Stomach (tissue), 9 donors: ENCODE data around the gene CAPN7. TPM values are rescaled to one million over a fixed set of nuclear protein-coding genes. Genes with fewer than 3 reads are reported as not detected.

Source experiments
- DNase-seq, 2 donors: peaks; one replicate each; pipeline versions ENCODE4 v3.0.0 to v3.0.0-alpha.2; 2013 to 2019
- H3K27ac ChIP-seq, 5 donors: fragments of 200-600 bp in 4 of 5; sonication (generic) in 4 of 5; one replicate each; pipeline ENCODE4 v1.5.1; 2013 to 2019; ENCODE audit warnings: mild to moderate bottlenecking in 1 of 5, moderate library complexity in 1 of 5
- H3K27me3 ChIP-seq, 3 donors: fragments of 200-600 bp; sonication (generic); one replicate each; pipeline ENCODE4 v1.5.1; 2017 to 2019; ENCODE audit warnings: mixed run types in 1 of 3
- H3K36me3 ChIP-seq, 4 donors: fragments of 200-600 bp; sonication (generic); 1 replicate in 3 of 4; 2 replicates in 1 of 4; pipeline ENCODE4 v1.5.1; 2016 to 2019
- H3K4me1 ChIP-seq, 4 donors: fragments of 200-600 bp; sonication (generic); one replicate each; pipeline ENCODE4 v1.5.1; 2016 to 2019
- H3K4me3 ChIP-seq, 4 donors: fragments of 200-600 bp; sonication (generic) in 3 of 4; one replicate each; pipeline ENCODE4 v1.5.1; 2016 to 2019; ENCODE audit warnings: mild to moderate bottlenecking in 1 of 4
- H3K9me3 ChIP-seq, 4 donors: fragments of 200-600 bp; sonication (generic); one replicate each; pipeline ENCODE4 v1.5.1; 2016 to 2019
- CTCF ChIP-seq, 7 experiments: fragments of 450-650 bp in 4 of 7; fragments of 200-600 bp in 3 of 7; sonication (generic) in 3 of 7; IDR thresholded peaks; one replicate each; pipeline ENCODE4 v1.5.1; 2016 to 2019; ENCODE audit warnings: antibody characterized with exemption in 7 of 7, control low read depth in 2 of 7, mild to moderate bottlenecking in 1 of 7
- EP300 ChIP-seq: sonication (generic); formaldehyde crosslinking; IDR thresholded peaks from one replicate; pipeline ENCODE4 v1.6.1; 2017; ENCODE audit warnings: antibody characterized with exemption
- POLR2A ChIP-seq, 4 donors: fragments of 450-650 bp; IDR thresholded peaks; one replicate each; pipeline ENCODE4 v1.6.1; 2016; ENCODE audit warnings: antibody characterized with exemption in 4 of 4, control low read depth in 2 of 4, mild to moderate bottlenecking in 1 of 4, moderate library complexity in 1 of 4
- POLR2AphosphoS5 ChIP-seq, 3 donors: sonication (generic); formaldehyde crosslinking; IDR thresholded peaks; one replicate each; pipeline ENCODE4 v1.6.1; 2016; ENCODE audit warnings: antibody characterized with exemption in 3 of 3
- WGBS, 5 donors: extraction: QIAGEN DNeasy Blood & Tissue Kit in 3 of 5; methylation state at CpG; one replicate each; pipeline versions ENCODE4 v1.1.5 to v1.1.7; 2013 to 2018; 5-methylcytosine and 5-hydroxymethylcytosine counted together
- intact Hi-C: fragments of 100-400 bp; cut with DNase I; formaldehyde crosslinking; loops from one replicate; pipeline ENCODE4 v1.15.1; 2023; ENCODE audit warnings: low total_unique reads
- polyA plus RNA-seq, 3 donors: library from polyadenylated mRNA; stranded (reverse); fragments of 200-250 nt; gene quantifications; one replicate each; pipeline ENCODE4 v1.2.3, GENCODE V29; 2013
- total RNA-seq, 5 donors: library from RNA; depleted of rRNA; stranded (reverse); fragments of >200 nt; gene quantifications; one replicate each; pipeline versions ENCODE4 v1.1.0 to v1.2.3, GENCODE V29; 2014 to 2016
- donor health status: healthy with polysubstance abuse.
- donor health status: Bipolar disorder and iron deficiency.
- donor health status: healthy.

Gene CAPN7
- total and polyA plus RNA-seq, 8 donors = 7.7 to 483 (median 75.0) TPM

- Histone ChIP-seq H3K36me3 (no peaks in the 10 kb centered on the region), H3K27ac (no peak overlapping the region), H3K27me3 (no peaks in the 10 kb centered on the region), H3K4me3 (no peak overlapping the region), H3K4me1 (peaks cover 0 to 7% (median 0%) of the 10 kb centered on the region in 4 donors), H3K9me3 (no peaks in the 10 kb centered on the region)
- TF ChIP-seq POLR2A (IDR thresholded peaks at IDR 0.05) = no peak
- TF ChIP-seq POLR2AphosphoS5 (IDR thresholded peaks at IDR 0.05) = no peak
- TF ChIP-seq CTCF (IDR thresholded peaks at IDR 0.05) = no peak
- no peak for TF ChIP-seq EP300
- 85 to 86% (median 85%) methylated on average over 12 of the region's 12 CpGs for WGBS, 5 donors
- no peak for DNase-seq
- intact Hi-C loops = no loop called here
These were observed 73.8 kb downstream of the CAPN7 start for GRCh38 chr3:15279671-15280402.

- no peak overlapping the region for H3K27ac ChIP-seq
- H3K36me3 ChIP-seq = no peaks in the 10 kb centered on the region
- H3K4me3 ChIP-seq = no peak overlapping the region
- H3K9me3 ChIP-seq = no peaks in the 10 kb centered on the region
- H3K27me3 ChIP-seq = no peaks in the 10 kb centered on the region
- TF ChIP-seq POLR2AphosphoS5 (IDR thresholded peaks at IDR 0.05) (no peak), EP300 (no peak), CTCF (IDR thresholded peaks at IDR 0.05) (no peak), POLR2A (IDR thresholded peaks at IDR 0.05) (no peak)
- 85 to 93% (median 90%) methylated on average over 10 of the region's 10 CpGs for WGBS, 5 donors
- H3K4me1 ChIP-seq = peaks cover 0 to 9% (median 0%) of the 10 kb centered on the region in 4 donors
- intact Hi-C loops = no loop called here
- DNase-seq = no peak
These were observed 74.9 kb downstream of the CAPN7 start for GRCh38 chr3:15280853-15281532.

- WGBS, 5 donors = 94 to 96% (median 94%) methylated on average over 9 of the region's 9 CpGs
- no peak overlapping the region for H3K4me3 ChIP-seq
- H3K9me3 ChIP-seq = no peaks in the 10 kb centered on the region
- no peak for DNase-seq
- H3K27me3 ChIP-seq = no peaks in the 10 kb centered on the region
- no peaks in the 10 kb centered on the region for H3K36me3 ChIP-seq
- no peak overlapping the region for H3K27ac ChIP-seq
- H3K4me1 ChIP-seq = peaks cover 0 to 13% (median 0%) of the 10 kb centered on the region in 4 donors
- intact Hi-C loops = no loop called here
- TF ChIP-seq POLR2AphosphoS5 (IDR thresholded peaks at IDR 0.05) (no peak), POLR2A (IDR thresholded peaks at IDR 0.05) (no peak), EP300 (no peak), CTCF (IDR thresholded peaks at IDR 0.05) (no peak)
These were observed 75.8 kb downstream of the CAPN7 start for GRCh38 chr3:15281817-15282216.

- Histone ChIP-seq H3K36me3 (no peaks in the 10 kb centered on the region), H3K4me1 (peaks cover 0 to 32% (median 7%) of the 10 kb centered on the region in 4 donors), H3K27me3 (no peaks in the 10 kb centered on the region), H3K9me3 (no peaks in the 10 kb centered on the region), H3K4me3 (no peak overlapping the region), H3K27ac (no peak overlapping the region)
- whole genome bisulfite sequencing, 5 donors = 83 to 97% (median 93%) methylated on average over 1 of the region's 1 CpG
- TF ChIP-seq EP300 (no peak), POLR2AphosphoS5 (IDR thresholded peaks at IDR 0.05) (no peak), POLR2A (IDR thresholded peaks at IDR 0.05) (no peak), CTCF (IDR thresholded peaks at IDR 0.05) (no peak)
- intact Hi-C loops = no loop called here
- no peak for DNase-seq
These were observed 77.7 kb downstream of the CAPN7 start for GRCh38 chr3:15283702-15284101.
